ENCODE measurements around the gene UGT1A8. TPM values are rescaled to one million over a fixed set of nuclear protein-coding genes. Genes with fewer than 3 reads are reported as not detected.
A peak's percentile ranks its signal among the peaks of the same experiment; 100 is the strongest.
"Not testable (repeated sequence)": the region's sequence is repeated elsewhere in the genome, so short reads cannot be mapped to it uniquely, and the experiment has no call there.

The UGT1A8 gene
- polyA plus RNA-seq, 12 donors, result not detected

- DNase-seq, result no peak
These were observed 69.5 kb downstream of the UGT1A8 start for GRCh38 chr2:233686928-233687327.

GRCh38 chr2:233688341-233688740 is 70.9 kb downstream of the UGT1A8 start:
- DNase-seq, result no peak

GRCh38 chr2:233689031-233689430 is 71.6 kb downstream of the UGT1A8 start:
- DNase-seq, result no peak

- DNase-seq, result no peak
These were observed 72.1 kb downstream of the UGT1A8 start for GRCh38 chr2:233689501-233689900.

- DNase-seq, result no peak
These were observed 73.0 kb downstream of the UGT1A8 start for GRCh38 chr2:233690444-233690843.

GRCh38 chr2:233691443-233692433 is 74.3 kb downstream of the UGT1A8 start:
- DNase-seq, result no peak

GRCh38 chr2:233692648-233693047 is 75.2 kb downstream of the UGT1A8 start, which contains the start of gene UGT1A6:
Gene UGT1A6, plus strand, starts transcription at chr2:233692890. Its CDS starts 115 bp downstream, at chr2:233693005.
- DNase-seq, result no peak

GRCh38 chr2:233693963-233694362 is 76.5 kb downstream of the UGT1A8 start:
- DNase-seq, result no peak

GRCh38 chr2:233698740-233699139 is 81.3 kb downstream of the UGT1A8 start:
- no peak for DNase-seq

- no peak for DNase-seq
These were observed 82.1 kb downstream of the UGT1A8 start for GRCh38 chr2:233699424-233700027.

GRCh38 chr2:233700028-233700635 is 82.7 kb downstream of the UGT1A8 start:
- no peak for DNase-seq

GRCh38 chr2:233700842-233701241 is 83.4 kb downstream of the UGT1A8 start:
- not testable (repeated sequence) for DNase-seq

- DNase-seq, result no peak
These were observed 84.8 kb downstream of the UGT1A8 start for GRCh38 chr2:233702238-233702637.

GRCh38 chr2:233705911-233706506 is 88.6 kb downstream of the UGT1A8 start:
- DNase-seq, result no peak

GRCh38 chr2:233706720-233707119 is 89.3 kb downstream of the UGT1A8 start:
- no peak for DNase-seq

GRCh38 chr2:233707940-233708644 is 90.7 kb downstream of the UGT1A8 start:
- no peak for DNase-seq

- DNase-seq, result no peak
These were observed 91.5 kb downstream of the UGT1A8 start for GRCh38 chr2:233708942-233709341.

- DNase-seq, result peak; percentile 16
These were observed 94.0 kb downstream of the UGT1A8 start for GRCh38 chr2:233711312-233712008.

GRCh38 chr2:233712611-233713261 is 95.3 kb downstream of the UGT1A8 start, which contains the start of gene UGT1A5:
Gene UGT1A5, plus strand, starts transcription at chr2:233712907. Its CDS starts 85 bp downstream, at chr2:233712992.
- DNase-seq, result no peak

- DNase-seq, result no peak
These were observed 95.8 kb downstream of the UGT1A8 start for GRCh38 chr2:233713262-233713615.
